Activated naive CD8-positive, alpha-beta T cell treated with anti-CD3 and anti-CD28 coated beads, Interleukin-2, amount 10 ng/mL, durations not matched to agents 7 days and 5 days (primary cell): Measurements from ENCODE around the gene KCNJ14. TPM values are rescaled to one million over a fixed set of nuclear protein-coding genes. Genes with fewer than 3 reads are reported as not detected.

Experiments used
- ATAC-seq: fragments of 150-1000 bp; cut with Tn5 transposase; one replicate; pipeline ENCODE4 v1.10.0; 2021; ENCODE audit warnings: low read depth, moderate library complexity
- POLR2A ChIA-PET: fragments of 350-600 bp; sonication (Branson Sonifier 250); formaldehyde crosslinking; loops from one replicate; lab custom pipeline; 2021; ENCODE audit warnings: antibody characterized with exemption; lab: Charles Lee
- DNase-seq: peaks from one replicate; pipeline ENCODE4 v3.0.0; 2021
- H3K27ac Mint-ChIP-seq: one replicate; pipeline ENCODE4 v1.8.0; 2022; ENCODE audit warnings: mild to moderate bottlenecking, mixed read lengths
- H3K27me3 Mint-ChIP-seq: one replicate; pipeline ENCODE4 v1.8.0; 2022; ENCODE audit warnings: mild to moderate bottlenecking, moderate library complexity, mixed read lengths
- H3K36me3 Mint-ChIP-seq: one replicate; pipeline ENCODE4 v1.8.0; 2021; ENCODE audit warnings: mild to moderate bottlenecking, mixed read lengths
- H3K4me1 Mint-ChIP-seq: one replicate; pipeline ENCODE4 v1.8.0; 2021; ENCODE audit warnings: mixed read lengths
- H3K4me3 Mint-ChIP-seq: one replicate; pipeline ENCODE4 v1.8.0; 2022; ENCODE audit warnings: mild to moderate bottlenecking, moderate library complexity, mixed read lengths
- H3K9me3 Mint-ChIP-seq: one replicate; pipeline ENCODE4 v1.8.0; 2021; ENCODE audit warnings: mixed read lengths
- total RNA-seq, 2 experiments: library from RNA; stranded (reverse); gene quantifications; one replicate each; pipeline ENCODE4 v1.2.3, GENCODE V29; 2021

The KCNJ14 gene
- total RNA-seq, 2 experiments from 2014 or later = 1.4 TPM

GRCh38 chr19:48489608-48490216 lies 34.3 kb downstream of the KCNJ14 start:
- Mint-ChIP-seq H3K4me1 (peaks cover 20% of the 10 kb centered on the region), H3K4me3 (no peak overlapping the region), H3K27ac (no peak overlapping the region), H3K27me3 (peaks cover 21% of the 10 kb centered on the region), H3K9me3 (no peaks in the 10 kb centered on the region), H3K36me3 (no peaks in the 10 kb centered on the region)
- ATAC-seq = peak; percentile 40
- DNase-seq = peak; percentile 90
- POLR2A ChIA-PET = interaction anchor here (0.8 to 1.7 kb wide), 6 partner anchors 9 to 129 kb away, joined by 3 to 12 read pairs (median 4); partner anchors contain the start of genes RPL18 and SPHK2

DNA sequence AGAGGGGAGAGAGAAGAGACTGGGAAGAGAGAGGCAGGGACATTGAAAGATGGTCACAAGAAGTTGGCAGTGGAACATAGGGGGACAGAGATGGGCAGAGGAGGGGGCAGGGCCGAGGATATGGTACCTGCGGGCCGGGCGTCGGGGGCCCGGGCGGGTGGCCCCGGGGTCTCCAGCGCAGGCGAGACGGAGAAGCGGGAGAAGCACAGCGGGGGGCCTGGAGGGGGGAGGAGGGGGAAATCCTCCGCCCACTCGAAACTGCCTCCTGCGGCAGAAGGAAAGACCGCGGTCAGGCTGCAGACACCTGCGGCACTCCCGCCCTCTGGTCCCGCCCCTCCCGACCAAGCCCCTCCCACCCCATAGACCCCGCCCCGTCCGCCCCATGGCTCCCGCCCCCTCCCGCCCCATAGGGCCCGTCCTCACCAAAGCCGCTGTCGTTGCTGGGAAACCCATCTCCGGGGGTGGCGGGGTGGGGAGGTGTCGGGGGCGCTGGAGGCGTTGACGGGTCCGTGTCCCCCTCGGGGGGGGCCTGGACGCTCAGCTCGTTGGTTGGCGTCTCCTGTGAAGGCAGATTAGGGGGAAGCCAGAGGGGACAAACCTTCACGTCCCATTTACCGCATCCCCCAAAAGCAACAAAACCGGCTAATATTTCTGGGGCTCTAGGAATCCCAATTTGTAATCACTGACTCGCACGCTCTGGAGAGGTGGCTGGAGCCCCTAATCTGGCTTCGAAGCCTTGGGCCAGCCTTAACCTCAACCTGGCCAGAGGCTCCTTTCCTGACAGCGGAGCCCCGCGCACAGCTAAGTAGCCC lies 35.8 kb downstream of the KCNJ14 start:
- Mint-ChIP-seq H3K9me3 (no peaks in the 10 kb centered on the region), H3K4me3 (peak overlapping the region; percentile 58), H3K36me3 (no peaks in the 10 kb centered on the region), H3K4me1 (peaks cover 27% of the 10 kb centered on the region), H3K27me3 (peaks cover 31% of the 10 kb centered on the region), H3K27ac (no peak overlapping the region)
- ATAC-seq (no peak), DNase-seq (peak; percentile 64)
- POLR2A ChIA-PET = interaction anchor here (0.5 to 0.7 kb wide), 2 partner anchors 157 to 659 kb away, joined by 3 to 4 read pairs; no protein-coding TSS in a partner anchor

DNA sequence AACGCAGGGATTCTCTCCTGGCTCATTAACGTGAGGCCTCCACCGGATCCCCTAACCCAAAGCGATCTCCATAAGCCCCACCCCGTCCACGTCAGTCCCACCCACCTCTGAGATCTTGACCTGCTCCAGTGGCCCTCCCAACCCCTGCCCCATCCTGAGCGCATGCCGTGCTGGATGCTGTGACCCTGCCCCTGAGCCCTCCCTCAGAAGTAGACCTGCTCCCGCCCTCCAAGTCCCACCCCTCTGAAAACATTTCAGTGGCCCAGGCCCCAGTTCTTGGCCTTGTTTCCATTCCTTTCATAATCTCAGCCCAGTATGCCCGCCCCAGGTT lies 36.4 kb downstream of the KCNJ14 start:
- Mint-ChIP-seq H3K27ac (no peak overlapping the region), H3K4me1 (peaks cover 27% of the 10 kb centered on the region), H3K9me3 (no peaks in the 10 kb centered on the region), H3K36me3 (no peaks in the 10 kb centered on the region), H3K4me3 (peak overlapping the region; percentile 58), H3K27me3 (peaks cover 31% of the 10 kb centered on the region)
- POLR2A ChIA-PET = interaction anchor here (0.5 kb wide), 1 partner anchor 157 kb away, joined by 3 read pairs; no protein-coding TSS in a partner anchor
- DNase-seq = no peak
- no peak for ATAC-seq

DNA sequence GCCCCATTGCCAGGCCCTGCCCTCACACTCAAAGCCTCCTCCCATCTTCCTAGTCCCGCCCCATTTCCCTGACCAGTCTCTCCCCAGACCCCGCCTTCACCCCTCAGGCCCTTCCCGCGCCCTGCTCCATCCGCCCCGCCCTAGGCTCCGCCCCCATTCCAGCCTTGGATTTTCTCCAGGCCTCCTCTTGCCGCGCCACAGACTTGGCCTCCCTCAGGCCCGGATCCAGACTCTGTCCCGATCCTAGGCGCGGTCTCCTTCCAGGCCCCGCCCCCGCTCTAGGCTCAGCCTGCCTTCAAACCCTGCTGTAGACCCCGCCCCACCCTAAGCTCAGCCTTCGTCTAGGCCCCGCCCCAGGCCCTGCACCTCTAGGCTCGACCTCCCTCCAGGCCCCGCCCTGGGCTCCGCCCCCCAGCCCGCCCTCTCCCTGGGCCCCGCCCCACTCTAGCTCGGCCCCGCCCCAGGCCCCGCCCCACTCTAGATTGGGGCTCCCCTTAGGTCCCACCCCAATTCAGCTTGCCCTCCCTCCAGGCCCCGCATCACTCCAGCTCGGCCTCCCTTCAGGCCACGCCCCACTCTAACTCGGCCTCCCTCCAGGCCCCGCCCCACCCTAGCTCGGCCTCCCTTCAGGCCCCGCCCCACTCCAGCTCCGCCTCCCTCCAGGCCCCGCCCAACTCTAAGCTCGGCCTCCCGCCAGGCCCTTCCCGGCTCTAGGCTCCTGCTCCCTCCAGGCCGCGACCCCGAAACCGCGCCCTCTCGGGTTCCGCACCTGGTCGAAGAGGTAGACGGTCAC lies 37.7 kb downstream of the KCNJ14 start:
- POLR2A ChIA-PET = interaction anchor here (0.5 to 1.0 kb wide), 5 partner anchors 12 to 146 kb away, joined by 3 to 9 read pairs (median 5); partner anchors contain the start of genes RPL18 and SPHK2
- peaks cover 31% of the 10 kb centered on the region for H3K27me3 Mint-ChIP-seq
- peak; percentile 87 for DNase-seq
- peak overlapping the region; percentile 75 for H3K4me3 Mint-ChIP-seq
- ATAC-seq = peak; percentile 75
- no peaks in the 10 kb centered on the region for H3K9me3 Mint-ChIP-seq
- no peaks in the 10 kb centered on the region for H3K36me3 Mint-ChIP-seq
- peaks cover 27% of the 10 kb centered on the region for H3K4me1 Mint-ChIP-seq
- peak overlapping the region; percentile 76 for H3K27ac Mint-ChIP-seq

GRCh38 chr19:48493718-48494401 lies 38.5 kb downstream of the KCNJ14 start:
- no peak for DNase-seq
- no peaks in the 10 kb centered on the region for H3K9me3 Mint-ChIP-seq
- H3K4me1 Mint-ChIP-seq = peaks cover 27% of the 10 kb centered on the region
- no peaks in the 10 kb centered on the region for H3K36me3 Mint-ChIP-seq
- H3K27me3 Mint-ChIP-seq = peaks cover 31% of the 10 kb centered on the region
- H3K27ac Mint-ChIP-seq = no peak overlapping the region
- ATAC-seq = peak; percentile 21
- H3K4me3 Mint-ChIP-seq = peak overlapping the region; percentile 80
- POLR2A ChIA-PET = interaction anchor here (0.5 to 1.0 kb wide), 4 partner anchors 13 to 145 kb away, joined by 3 to 9 read pairs (median 5); partner anchors contain the start of genes RPL18 and SPHK2

DNA sequence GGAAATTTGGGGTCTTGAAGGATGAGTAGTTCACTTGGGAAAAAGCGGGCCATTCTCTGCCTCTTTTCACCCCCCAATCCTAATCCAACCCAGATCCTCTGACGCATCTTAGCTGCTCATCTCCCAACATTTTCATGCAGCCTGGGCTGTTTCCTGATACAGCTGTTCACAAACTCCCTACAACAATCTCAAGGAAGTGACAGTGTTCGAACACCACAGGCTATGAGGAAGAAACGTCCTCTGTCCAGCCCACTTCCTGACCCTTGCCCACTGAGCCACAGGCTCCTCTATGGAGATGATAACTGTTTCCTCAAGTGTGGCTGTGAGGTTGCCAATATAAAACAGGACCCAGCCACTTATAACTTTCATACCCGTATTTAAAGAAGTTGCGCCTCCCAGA lies 40.0 kb downstream of the KCNJ14 start:
- ATAC-seq (no peak), DNase-seq (no peak)
- Mint-ChIP-seq H3K4me3 (no peak overlapping the region), H3K27me3 (peaks cover 29% of the 10 kb centered on the region), H3K36me3 (no peaks in the 10 kb centered on the region), H3K9me3 (no peaks in the 10 kb centered on the region), H3K4me1 (peaks cover 26% of the 10 kb centered on the region), H3K27ac (no peak overlapping the region)
- POLR2A ChIA-PET = interaction anchor here (0.7 kb wide), 1 partner anchor 15 kb away, joined by 4 read pairs; no protein-coding TSS in a partner anchor

DNA sequence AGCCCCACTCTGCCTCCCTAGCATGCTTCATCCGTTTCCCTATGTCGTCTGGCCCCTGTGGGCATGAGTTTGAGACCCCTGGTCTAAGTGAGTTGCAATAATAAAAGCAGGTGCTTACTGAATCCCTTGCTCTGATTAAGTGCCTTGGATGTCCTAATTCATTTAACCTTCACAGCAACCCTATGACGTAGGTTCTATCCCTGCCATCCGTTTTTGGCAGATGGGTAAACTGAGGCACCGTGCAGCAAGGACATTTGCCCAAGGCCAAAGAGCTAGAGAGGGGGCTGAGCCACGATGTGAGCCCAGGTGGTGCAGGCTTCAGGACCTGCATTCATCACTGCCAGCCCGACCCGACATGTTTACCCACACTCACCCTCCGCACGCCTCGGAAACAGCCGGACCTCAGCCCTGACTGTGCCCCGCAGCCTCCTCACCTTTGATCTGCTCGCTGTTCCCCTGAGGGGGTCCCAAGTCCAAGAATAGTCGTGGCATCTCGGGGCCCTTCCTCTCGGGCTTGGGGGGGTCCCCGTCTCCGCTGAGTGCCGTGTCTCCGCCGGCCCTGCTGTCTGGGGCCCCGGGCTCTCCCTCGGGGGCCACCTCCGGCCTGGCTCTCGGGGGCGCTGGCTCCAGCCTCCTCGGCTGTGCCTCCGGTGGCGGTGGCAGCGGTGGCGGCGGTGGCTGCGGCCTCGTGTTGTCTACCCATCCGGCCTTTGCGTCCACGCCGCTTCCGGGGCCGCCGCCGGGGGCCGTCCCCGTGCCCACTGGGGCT lies 41.8 kb downstream of the KCNJ14 start:
- DNase-seq = no peak
- Mint-ChIP-seq H3K9me3 (no peaks in the 10 kb centered on the region), H3K4me3 (no peak overlapping the region), H3K36me3 (no peaks in the 10 kb centered on the region), H3K27ac (no peak overlapping the region), H3K27me3 (peaks cover 20% of the 10 kb centered on the region), H3K4me1 (peaks cover 27% of the 10 kb centered on the region)
- ATAC-seq = no peak
- POLR2A ChIA-PET = no interaction called here

- ATAC-seq (no peak), DNase-seq (no peak)
- Mint-ChIP-seq H3K4me3 (no peak overlapping the region), H3K27ac (no peak overlapping the region), H3K27me3 (peaks cover 15% of the 10 kb centered on the region), H3K9me3 (no peaks in the 10 kb centered on the region), H3K36me3 (no peaks in the 10 kb centered on the region), H3K4me1 (peaks cover 22% of the 10 kb centered on the region)
- POLR2A ChIA-PET = no interaction called here
Observed at GRCh38 chr19:48497728-48498594, 42.6 kb downstream of the KCNJ14 start.

DNA sequence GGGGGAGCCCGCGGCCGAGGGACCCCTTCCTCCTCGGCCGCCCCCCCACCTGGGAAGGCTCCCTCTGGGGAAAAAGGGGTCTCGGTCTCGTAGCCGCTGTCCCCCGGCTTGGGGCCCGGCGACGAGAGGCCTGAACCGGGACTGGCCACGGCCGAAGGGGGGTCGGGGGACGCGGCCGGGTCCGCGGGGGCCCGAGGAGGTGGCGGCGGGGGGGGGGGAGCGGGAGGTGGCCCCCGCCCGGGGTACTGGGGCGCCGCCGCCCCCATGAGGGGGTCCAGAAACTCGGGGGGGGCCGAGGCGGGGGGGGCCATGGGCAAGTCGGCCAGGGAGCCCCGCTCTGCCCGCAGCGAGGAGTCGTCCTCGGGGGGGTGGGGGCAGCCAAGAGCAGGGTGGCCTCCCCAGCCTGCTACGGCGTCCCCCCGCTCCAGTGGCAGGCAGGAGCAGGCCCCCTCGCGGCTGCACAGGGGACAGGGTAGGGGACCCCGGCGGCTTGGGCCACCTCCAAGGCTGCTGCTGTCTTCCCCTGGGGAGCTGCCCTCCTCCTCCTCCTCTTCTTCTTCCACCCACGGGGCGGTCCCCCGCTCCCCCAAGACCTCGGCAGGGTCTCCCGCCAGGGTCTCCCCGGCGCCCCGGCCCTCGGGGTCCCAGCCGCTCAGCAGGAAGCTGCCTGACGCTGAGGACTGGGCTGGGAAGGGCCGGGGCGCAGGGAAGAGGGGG lies 43.4 kb downstream of the KCNJ14 start:
- Mint-ChIP-seq H3K4me3 (no peak overlapping the region), H3K36me3 (no peaks in the 10 kb centered on the region), H3K27me3 (peaks cover 15% of the 10 kb centered on the region), H3K9me3 (no peaks in the 10 kb centered on the region), H3K4me1 (peaks cover 25% of the 10 kb centered on the region), H3K27ac (no peak overlapping the region)
- no peak for ATAC-seq
- no peak for DNase-seq
- POLR2A ChIA-PET = no interaction called here

- no peak for DNase-seq
- POLR2A ChIA-PET = interaction anchor here (1.3 kb wide), 1 partner anchor 9 kb away, joined by 4 read pairs; no protein-coding TSS in a partner anchor
- H3K27ac Mint-ChIP-seq = peak overlapping the region; percentile 38
Observed at GRCh38 chr19:48499316-48500090, 44.1 kb downstream of the KCNJ14 start.

More at GRCh38 chr19:48499316-48500090, 44.1 kb downstream of the KCNJ14 start:
- Mint-ChIP-seq H3K9me3 (no peaks in the 10 kb centered on the region), H3K4me1 (peaks cover 24% of the 10 kb centered on the region), H3K36me3 (no peaks in the 10 kb centered on the region), H3K27me3 (peaks cover 12% of the 10 kb centered on the region), H3K4me3 (no peak overlapping the region)
- no peak for ATAC-seq
